K562 treated with DMSO at 1 percent for 48 hours (cell line): ENCODE data around the gene LCE2C. TPM values are rescaled to one million over a fixed set of nuclear protein-coding genes. Genes with fewer than 3 reads are reported as not detected.

Experiments
- total RNA-seq: library from RNA; unstranded; fragments of 300-600 nt; gene quantifications from 2 replicates; pipeline ENCODE4 v1.2.3, GENCODE V29; 2022; ENCODE audit warnings: low replicate concordance; ENCODE audit errors: extremely low read depth

LCE2C gene
- total RNA-seq, result not detected in 2 replicates

GRCh38 chr1:152674983-152675382, at the start of gene LCE2C:
TSS of gene LCE2C (plus strand) at chr1:152675279. CDS start at chr1:152676016, 737 bp downstream.

GRCh38 chr1:152663098-152663497, 12.0 kb upstream of the LCE2C start, which contains the start of gene LCE2D:
TSS of gene LCE2D (plus strand) at chr1:152663380. CDS start at chr1:152664106, 726 bp downstream.

GRCh38 chr1:152685823-152686222, 10.7 kb downstream of the LCE2C start, which contains the start of gene LCE2B:
TSS of gene LCE2B (plus strand) at chr1:152686123. CDS start at chr1:152686844, 721 bp downstream.

GRCh38 chr1:152697701-152698600, 22.9 kb downstream of the LCE2C start, which contains the start of gene LCE2A:
TSS of gene LCE2A (plus strand) at chr1:152698345. CDS start at chr1:152698902, 557 bp downstream.

GRCh38 chr1:152707860-152708259, 32.8 kb downstream of the LCE2C start, which contains the start of gene LCE4A:
TSS of gene LCE4A (plus strand) at chr1:152708160. CDS start at chr1:152709076, 916 bp downstream.

Other genes with a start within 250 kb of the LCE2C start
- not detected in 2 replicates for gene LCE5A, start 164.5 kb upstream of the LCE2C start, total RNA-seq
- gene CRCT1, start 160.8 kb upstream of the LCE2C start, total RNA-seq, result not detected in 2 replicates
- not detected in 2 replicates for gene LCE3E, start 108.5 kb upstream of the LCE2C start, total RNA-seq
- not detected in 2 replicates for gene LCE3D, start 94.8 kb upstream of the LCE2C start, total RNA-seq
- gene LCE3C, start 75.0 kb upstream of the LCE2C start, total RNA-seq, result not detected in 2 replicates
- gene LCE3B, start 61.5 kb upstream of the LCE2C start, total RNA-seq, result not detected in 2 replicates
- gene LCE3A, start 52.2 kb upstream of the LCE2C start, total RNA-seq, result not detected in 2 replicates
- gene LCE2D, start 11.9 kb upstream of the LCE2C start, total RNA-seq, result not detected in 2 replicates
- not detected in 2 replicates for gene LCE2B, start 10.8 kb downstream of the LCE2C start, total RNA-seq
- not detected in 2 replicates for gene LCE2A, start 23.1 kb downstream of the LCE2C start, total RNA-seq
- gene LCE4A, start 32.9 kb downstream of the LCE2C start, total RNA-seq, result not detected in 2 replicates
- gene KPRP, start 82.7 kb downstream of the LCE2C start, total RNA-seq, result not detected in 2 replicates
- gene LCE1F, start 99.9 kb downstream of the LCE2C start, total RNA-seq, result not detected in 2 replicates
- gene LCE1E, start 111.0 kb downstream of the LCE2C start, total RNA-seq, result not detected in 2 replicates
- not detected in 2 replicates for gene LCE1D, start 121.4 kb downstream of the LCE2C start, total RNA-seq
- not detected in 2 replicates for gene LCE1C, start 131.4 kb downstream of the LCE2C start, total RNA-seq
- not detected in 2 replicates for gene LCE1B, start 136.7 kb downstream of the LCE2C start, total RNA-seq
- not detected in 2 replicates for gene LCE1A, start 152.2 kb downstream of the LCE2C start, total RNA-seq
- gene LCE6A, start 167.6 kb downstream of the LCE2C start, total RNA-seq, result not detected in 2 replicates
- gene LCE7A, start 184.7 kb downstream of the LCE2C start, total RNA-seq, result not detected in 2 replicates
- not detected in 2 replicates for gene SMCP, start 203.0 kb downstream of the LCE2C start, total RNA-seq
- gene IVL, start 233.3 kb downstream of the LCE2C start, total RNA-seq, result not detected in 2 replicates